HG03108 (cell line): ENCODE results near the gene D2HGDH.
A peak's percentile ranks its signal among the peaks of the same experiment; 100 is the strongest.
"Not testable (repeated sequence)": the region's sequence is repeated elsewhere in the genome, so short reads cannot be mapped to it uniquely, and the experiment has no call there.

ENCODE experiments used
- ATAC-seq: cut with Tn5 transposase; IDR thresholded peaks from one replicate; pipeline ENCODE4 v1.9.1; 2021; ENCODE audit warnings: moderate library complexity; ENCODE audit not compliant: unreplicated experiment

D2HGDH gene

DNA sequence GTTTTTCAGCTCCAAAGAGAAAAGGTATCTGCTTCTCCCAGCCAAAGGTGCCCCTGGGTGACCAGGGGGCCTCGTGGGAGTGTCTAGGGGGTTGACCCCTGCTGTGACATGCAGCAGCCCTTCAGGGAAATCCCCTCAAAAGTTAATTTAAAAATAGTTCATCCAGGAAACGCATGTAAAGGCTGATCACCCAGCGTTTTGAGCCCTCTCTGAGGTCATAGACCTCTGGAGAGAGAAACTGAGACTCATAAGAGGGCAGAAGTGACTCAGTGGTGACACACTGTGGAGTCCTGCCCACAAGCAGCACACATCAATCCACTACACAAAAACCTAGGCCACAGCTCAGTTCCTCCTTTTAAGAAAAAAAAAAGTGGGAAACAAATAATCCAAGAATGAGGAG is 54.1 kb downstream of the D2HGDH start:
- ATAC-seq: peak; percentile 63

DNA sequence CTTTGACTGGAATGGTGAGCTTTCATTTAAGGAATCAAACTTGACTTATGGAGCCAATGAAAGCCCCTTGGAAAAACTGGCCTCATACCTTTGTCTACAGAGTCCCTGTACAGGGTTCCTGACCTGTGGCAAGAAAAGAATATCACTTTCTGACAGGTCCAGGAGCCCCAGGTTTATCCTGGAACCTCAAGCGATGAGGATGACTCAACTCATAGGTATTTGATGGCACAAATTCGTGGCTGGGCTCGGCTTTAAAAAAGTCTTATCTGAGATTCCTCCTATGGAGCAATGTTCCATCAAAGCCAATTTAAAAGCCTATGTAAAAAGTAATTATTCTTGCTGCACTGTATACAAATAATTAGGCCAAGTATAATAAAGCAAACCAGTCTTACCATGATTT is 57.0 kb downstream of the D2HGDH start:
- not testable (repeated sequence) for ATAC-seq

DNA sequence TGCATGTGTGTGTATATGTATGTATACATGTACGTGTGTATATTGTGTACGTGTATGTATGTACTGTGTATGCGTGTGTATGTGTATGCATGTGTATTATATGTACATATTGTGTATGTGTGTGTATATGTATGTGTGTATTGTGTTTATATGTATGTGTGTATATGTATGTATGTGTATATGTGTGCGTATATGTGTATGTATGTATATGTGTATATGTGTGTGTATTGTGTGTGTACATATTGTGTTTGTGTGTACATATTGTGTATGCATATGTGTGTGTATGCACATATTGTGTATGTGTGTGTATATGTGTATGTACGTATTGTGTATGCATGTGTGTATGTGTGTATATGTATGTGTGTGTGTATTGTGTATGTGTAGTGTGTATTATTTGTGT is 59.0 kb downstream of the D2HGDH start:
- ATAC-seq: no peak

DNA sequence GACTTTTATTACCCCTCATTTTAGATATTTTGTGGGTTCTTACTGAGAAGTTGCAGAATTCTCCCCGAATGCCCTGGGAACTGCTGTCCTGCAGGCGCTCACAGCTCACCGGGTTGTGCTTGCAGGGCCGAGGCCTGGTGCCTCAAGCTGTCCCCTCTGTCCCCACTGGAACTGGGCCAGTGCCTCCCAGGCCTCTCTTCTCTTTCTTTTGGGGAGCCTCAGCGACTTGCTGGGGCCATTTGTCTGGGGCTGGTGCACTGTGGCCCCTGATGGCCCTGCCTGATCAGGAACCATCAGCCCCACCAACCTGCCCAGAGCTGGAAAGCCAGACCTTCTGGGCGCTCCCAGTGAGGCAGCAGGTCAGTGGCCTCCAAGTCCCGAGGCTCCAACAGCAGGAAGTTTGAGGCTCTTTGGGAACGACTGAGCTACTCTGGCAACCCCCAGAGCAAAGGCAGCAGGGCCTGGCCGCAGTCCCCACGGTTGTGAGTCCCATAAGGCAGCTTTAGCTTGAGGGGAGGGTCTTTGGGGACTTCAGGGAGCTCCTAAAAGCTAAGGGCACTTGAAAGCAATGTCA is 59.9 kb downstream of the D2HGDH start:
- ATAC-seq: no peak

DNA sequence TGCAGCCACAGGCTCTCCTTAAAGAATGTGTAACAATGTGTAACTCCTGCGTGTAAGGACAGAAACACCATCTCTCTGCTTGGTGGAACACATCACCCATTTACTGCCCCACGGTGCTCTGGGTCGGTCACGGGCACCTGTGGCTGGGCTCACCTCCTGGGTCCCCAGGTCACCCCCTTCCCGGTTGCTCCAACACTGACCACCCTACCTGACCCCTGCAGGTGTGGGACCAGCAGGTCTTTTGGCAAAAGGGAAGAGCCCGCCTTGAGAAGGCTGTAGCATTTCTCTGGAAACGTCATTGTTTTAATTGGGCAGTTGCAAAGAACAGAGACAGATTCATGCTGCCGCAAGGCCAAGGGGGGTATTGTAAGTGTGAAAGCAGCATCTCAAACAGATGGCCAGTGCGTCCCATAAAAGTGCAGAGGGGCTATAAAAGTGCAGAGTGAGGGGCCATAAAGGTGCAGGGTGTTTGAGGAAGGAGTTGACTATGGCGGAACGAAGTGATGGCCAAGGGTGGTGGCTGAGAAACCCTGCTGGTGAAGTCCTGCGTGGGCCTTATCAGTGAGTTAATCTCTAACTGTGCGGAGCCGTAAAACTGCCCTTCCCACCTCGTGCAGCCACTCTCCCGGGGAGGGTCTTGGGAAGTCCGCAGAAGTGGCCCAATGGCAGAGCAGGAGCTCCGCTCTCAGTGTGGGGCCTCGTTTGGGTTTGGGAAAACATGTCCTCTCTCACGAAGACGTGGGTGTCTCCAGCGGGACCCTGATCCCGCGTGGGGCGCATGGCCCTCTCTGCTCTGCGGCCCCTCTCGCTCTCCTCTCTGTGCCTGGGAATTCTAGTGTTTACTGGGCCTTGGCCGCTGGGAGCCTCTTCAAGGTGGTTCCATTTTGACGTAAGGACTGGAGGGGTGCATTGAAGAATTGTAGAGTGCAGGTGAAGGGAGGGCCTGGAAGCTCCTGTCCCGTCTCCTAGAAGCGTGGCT is 60.9 kb downstream of the D2HGDH start:
- no peak for ATAC-seq

DNA sequence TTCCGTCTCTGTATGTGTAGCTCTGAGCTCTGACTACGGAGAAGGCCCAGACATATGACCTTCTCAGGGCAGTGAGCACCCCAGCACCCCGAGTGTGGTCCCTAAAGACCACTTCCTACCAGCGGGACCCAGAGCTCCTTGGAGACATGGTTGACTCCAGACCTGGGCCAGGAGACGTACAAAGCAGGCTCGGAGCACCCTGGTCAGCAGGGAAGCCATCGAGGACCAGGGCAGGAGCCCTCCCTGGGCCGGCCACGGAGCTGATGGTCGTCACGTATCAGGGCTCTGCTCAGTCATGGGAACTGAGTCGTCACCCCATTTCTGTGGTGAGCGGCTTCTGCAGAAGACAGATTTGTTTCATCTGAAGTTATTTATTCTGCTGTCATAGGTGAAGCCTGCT is 61.8 kb downstream of the D2HGDH start:
- ATAC-seq: no peak

DNA sequence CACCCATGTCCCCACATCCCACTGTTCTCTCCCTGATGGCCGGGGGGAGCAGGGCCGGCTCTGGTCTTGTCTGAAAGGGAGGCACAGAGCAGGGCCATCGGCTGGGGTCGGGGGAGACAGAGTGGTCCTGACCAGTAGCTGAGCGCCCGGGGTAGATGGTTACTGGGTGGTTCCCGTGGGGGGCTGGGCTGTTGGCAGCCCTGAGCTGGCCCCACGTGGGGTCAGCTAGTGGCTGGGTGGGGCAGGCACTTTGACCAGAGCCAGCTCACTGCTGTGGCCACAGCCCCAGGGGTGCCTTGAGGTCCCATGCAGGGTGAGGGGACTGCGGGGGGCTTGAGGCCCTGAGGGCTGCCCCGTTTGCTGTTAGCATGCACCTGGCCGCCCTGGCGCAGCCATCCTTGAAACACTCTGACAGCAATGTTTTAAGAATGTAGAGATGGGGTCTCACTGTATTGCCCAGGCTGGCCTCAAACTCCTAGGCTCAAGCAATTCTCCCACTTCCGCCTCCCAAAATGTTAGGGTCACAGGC is 62.2 kb downstream of the D2HGDH start:
- no peak for ATAC-seq

DNA sequence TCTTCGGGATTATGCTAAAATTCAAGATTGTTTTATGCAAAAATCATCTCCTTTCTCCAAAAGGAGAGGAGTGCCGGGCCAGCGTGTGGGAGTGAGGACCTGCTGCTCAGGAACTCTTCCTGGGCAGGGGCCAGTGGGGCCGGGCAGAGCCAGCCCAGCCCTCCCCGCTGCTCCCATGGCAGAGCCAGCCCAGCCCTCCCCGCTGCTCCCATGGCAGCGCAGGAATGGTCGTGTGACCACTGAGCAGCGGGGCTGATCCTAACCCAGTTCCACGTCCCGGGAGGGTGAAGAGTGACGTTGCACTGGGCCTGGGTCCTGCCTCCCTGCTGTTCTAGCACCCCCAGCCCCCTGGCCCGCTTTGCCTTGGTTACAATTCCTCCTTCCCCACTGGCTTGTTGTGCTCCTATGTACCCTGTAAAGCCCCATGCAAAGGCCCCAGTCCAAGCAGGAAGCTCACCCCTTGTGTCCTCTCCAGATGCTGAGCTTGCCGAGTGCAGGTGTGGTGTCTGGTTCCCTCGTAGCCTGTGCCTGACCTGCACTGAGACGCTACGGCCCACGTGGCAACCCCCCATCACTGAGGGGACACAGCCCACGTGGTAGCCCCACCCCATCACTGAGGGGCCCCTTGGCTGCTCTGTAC is 63.1 kb downstream of the D2HGDH start:
- ATAC-seq: no peak

DNA sequence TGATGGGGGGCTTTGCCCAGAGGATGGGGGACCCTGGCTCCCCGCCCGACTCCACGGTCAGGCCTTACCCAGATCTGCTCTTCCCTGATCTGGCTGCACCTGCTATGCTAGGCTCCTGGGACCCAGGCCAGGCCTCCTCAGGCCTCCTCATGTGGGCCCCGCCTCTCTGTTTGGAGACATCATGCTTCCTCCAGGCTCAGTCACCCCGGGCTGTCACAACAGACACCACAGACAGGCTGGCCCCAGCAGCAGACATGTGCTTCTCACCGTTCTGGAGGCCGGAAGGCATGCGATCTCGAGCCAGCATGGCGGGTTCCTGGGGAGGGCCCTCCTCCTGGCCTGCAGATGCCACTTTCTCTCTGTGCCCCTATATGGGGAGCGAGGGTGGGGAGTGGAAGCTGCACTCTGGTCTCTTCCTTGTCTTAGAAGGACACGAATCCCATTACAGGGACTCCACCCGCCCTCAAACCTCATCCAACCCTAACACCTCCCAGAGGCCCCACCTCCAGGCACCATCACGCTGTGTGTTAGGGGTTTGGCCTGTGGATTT is 63.7 kb downstream of the D2HGDH start:
- no peak for ATAC-seq

DNA sequence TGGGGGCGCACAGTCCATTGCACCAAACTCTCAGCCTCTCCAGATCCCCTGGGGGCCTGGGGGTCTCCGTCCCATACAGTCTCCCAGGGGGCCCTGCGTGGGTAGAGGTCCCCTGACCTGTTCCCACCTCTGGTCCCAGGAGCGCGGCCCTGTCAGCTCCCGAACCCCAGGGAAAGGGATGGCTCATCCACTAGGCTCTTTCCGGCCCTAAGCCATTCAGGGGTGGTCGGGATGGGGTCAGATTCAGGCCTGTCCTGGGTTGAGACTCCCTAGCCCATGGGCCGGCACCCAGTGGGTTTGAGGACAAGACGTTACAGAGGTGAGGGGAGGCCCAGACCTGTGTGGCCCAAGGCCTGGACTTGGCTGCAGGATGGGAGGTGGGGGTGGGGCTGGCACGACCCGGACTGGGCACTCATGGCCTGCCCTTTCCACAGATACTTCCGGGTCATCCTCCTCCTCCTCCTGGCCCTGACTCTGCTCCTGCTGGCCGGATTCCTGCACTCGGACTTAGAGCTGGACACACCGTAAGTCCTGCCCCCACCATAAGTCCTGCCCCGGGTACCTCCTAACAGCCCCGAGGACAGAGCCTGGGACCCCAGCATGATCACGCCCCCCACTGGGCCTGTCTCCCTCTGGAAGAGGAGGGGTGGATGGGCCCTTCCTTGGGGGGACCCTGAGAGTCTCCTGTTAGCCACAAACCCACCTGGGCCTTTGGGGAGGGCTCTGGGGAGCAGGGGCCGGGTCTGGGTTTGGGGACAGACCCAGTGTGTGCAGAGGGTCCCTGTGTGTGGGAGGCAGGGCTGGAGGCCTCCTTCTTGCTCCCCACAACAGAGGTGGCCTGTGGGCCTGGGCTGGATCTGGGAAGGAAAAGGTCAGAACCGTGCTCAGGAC is 64.4 kb downstream of the D2HGDH start:
- no peak for ATAC-seq

DNA sequence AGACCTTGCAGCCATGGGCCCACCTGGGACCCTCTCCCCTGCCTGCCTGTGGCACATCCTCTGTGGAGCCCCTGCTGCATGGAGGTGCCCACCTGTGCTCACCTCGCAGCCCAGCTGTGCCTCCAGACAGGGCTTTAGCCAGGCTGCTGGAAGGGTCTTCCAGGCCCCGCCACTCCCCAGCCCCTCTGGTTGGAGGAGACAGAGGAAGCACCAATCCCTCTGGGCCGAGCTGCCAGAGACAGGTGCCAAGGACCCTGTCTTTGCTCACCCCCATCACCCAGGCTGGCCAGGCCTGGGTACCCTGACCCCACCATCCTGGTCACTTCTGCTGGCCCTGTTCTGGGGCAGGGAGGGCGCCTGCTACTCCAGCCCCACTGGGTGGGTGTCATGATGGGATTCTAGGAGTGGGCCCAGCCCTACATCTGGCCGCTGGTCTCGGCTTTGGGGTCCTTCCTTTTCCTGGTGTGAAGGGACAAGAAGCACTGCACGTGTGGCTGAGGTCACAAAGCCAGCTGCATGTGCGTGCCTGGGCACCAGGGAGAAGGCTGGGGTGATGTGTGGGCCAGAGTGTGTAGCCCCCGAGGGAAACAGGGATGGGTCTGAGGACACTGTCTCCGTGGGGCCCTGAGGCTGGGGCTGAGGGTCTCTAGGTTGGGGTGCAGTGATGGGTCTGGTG is 65.2 kb downstream of the D2HGDH start:
- ATAC-seq: no peak

DNA sequence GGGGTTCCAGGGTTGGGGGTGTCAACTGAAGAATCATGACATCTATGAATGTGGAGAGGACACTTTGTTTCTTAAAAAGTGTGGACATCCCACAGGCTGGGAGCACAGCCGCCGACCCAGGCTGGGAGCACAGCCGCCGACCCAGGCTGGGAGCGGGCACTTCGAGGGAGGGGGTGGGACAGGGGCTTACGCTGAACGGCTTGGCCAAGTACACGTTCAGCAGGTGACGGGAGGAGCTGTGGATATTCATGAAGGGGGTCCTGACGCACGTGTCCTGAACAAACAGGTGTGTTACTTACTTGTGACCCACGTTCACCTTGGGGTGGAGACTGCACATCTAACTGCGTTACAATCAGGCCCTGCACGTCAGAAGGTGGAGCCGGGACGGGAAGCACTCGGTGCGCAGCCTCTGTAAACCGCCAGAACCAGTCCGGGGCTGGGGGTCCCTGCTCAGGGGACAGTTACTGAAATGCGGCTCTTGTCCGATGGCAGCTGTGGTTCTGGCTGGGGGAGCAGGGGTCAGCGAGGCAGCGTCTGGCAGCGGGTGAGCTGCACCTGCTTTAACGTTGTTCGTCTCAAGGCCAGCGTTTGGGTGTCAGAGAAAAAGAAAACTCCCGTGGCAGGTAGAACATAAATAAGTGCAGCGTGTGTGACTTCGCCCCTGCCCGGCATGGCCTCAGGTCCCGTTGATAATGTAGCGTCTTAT is 65.9 kb downstream of the D2HGDH start:
- not testable (repeated sequence) for ATAC-seq

DNA sequence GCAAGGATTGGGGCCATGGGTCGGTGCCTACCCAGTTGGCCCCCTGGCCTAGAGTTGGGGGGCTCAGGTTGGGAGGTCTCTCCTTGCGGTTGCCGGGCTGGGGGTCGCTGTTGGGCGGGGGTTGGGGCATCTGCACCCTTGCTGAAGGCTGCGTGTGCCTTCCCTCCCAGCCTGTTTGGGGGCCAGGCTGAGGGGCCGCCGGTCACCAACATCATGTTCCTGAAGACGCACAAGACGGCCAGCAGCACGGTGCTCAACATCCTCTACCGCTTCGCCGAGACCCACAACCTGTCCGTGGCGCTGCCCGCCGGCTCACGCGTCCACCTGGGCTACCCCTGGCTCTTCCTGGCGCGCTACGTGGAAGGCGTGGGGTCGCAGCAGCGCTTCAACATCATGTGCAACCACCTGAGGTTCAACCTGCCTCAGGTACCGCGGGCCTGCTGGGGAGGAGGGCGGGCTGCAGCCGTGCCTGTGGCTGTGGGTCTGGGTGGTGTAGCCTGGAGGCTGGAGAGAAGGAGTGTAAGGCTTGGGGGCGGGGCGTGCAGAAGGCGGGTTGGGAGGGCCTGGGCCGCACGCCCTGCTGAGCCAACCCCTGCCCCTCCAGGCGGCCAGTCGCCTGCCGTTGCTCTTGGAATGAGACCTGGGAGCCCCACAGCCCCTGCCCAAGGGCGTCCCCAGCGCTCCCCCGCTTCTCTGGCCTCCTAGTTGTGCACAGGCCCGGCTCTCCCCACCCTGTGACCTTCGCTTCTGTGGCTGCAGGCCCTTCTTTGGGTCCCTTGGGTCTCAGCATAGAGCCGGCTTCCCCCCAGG is 67.4 kb downstream of the D2HGDH start:
- no peak for ATAC-seq

DNA sequence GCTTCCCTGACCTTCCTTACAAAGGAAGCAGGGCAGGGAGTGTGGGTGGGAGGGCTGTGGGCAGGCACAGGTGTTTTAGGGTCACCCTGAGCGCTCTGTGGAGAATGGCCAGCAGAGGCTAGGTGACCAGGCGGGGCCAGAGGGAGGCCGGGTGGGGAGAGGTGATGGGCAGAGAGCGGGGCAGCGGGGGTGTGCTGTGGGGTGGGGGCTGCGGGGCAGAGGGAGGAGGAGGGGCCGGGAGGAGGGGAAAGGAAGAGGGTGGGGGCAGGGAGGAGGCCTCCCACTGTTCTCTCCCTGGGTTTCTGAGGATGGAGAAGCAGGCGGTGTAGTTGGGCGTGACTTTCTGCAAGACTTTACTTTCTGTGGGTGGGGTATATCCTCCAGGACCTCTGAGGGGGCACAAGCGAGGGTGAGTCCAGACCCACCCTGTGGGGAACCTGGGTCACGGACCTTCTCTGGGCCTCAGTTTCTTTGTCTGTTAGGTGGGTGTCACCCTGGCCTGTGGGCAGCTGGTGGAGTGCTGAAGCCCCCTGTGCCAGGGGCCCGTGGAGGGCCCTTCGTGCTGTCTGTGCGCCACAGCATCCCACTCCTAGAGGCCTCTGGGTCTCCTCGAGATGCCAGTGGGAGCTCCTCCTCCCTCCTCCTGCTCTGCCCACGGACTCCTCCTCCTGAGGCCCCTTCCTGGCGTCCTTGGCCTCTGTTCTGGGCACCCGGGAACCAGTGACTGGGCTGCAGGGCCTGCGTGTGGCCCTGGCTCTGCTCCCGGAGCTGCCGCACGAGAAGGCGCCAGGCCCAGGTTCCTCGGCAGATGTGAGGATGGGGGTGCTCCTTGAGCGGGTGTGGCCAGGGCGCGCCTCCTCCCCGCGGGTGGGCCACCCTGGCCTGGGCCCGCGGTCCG is 68.2 kb downstream of the D2HGDH start:
- no peak for ATAC-seq

DNA sequence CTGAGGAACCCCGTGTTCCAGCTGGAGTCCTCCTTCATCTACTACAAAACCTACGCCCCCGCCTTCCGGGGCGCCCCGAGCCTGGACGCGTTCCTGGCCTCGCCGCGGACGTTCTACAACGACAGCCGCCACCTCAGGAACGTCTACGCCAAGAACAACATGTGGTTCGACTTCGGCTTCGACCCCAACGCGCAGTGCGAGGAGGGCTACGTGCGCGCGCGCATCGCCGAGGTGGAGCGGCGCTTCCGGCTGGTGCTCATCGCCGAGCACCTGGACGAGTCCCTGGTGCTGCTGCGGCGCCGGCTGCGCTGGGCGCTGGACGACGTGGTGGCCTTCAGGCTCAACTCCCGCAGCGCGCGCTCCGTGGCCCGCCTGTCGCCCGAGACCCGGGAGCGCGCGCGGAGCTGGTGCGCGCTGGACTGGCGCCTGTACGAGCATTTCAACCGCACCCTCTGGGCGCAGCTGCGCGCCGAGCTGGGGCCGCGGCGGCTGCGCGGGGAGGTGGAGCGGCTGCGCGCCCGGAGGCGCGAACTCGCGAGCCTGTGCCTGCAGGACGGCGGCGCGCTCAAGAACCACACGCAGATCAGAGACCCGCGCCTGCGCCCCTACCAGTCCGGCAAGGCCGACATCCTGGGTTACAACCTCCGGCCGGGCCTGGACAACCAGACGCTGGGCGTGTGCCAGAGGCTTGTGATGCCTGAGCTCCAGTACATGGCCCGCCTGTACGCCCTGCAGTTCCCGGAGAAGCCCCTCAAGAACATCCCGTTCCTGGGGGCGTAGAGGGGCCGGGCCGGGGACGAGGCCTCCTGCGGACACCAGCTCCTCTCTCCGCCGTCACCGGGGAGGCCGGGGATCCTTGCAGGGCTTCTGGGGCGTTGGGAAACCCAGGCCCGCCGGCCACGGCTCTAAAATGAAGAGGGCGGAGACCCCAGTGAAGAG is 69.2 kb downstream of the D2HGDH start:
- ATAC-seq: peak; percentile 57
